Epithelial cell of esophagus (primary cell): ENCODE results near the gene ADAM19.

Experiments
- DNase-seq: peaks from one replicate; pipeline ENCODE4 v3.0.0; 2010; ENCODE audit warnings: low read depth
- H3K4me3 ChIP-seq: 2 replicates; pipeline ENCODE4 v1.5.1; 2011; ENCODE audit warnings: mild to moderate bottlenecking, low read length, control low read depth
- CTCF ChIP-seq: IDR thresholded peaks from 2 replicates; pipeline ENCODE4 v1.5.1; 2011; ENCODE audit warnings: low read depth, mild to moderate bottlenecking, low read length, control low read depth, inconsistent platforms; ENCODE audit not compliant: insufficient read depth; ENCODE audit errors: missing control alignments

ADAM19 gene

GRCh38 chr5:157469073-157469472 is 106.5 kb downstream of the ADAM19 start:
- no peak for DNase-seq
- TF ChIP-seq CTCF = no peak
- H3K4me3 ChIP-seq = no peak overlapping the region

GRCh38 chr5:157468293-157468965 is 107.1 kb downstream of the ADAM19 start:
- no peak for TF ChIP-seq CTCF
- DNase-seq = no peak
- no peak overlapping the region for H3K4me3 ChIP-seq

GRCh38 chr5:157464519-157465171 is 110.9 kb downstream of the ADAM19 start:
- no peak for TF ChIP-seq CTCF
- peak; percentile 98 for DNase-seq
- H3K4me3 ChIP-seq = peak overlapping the region; percentile 6

- peak; percentile 93 for DNase-seq
- TF ChIP-seq CTCF = no peak
- no peak overlapping the region for H3K4me3 ChIP-seq
Measured at GRCh38 chr5:157463621-157464518, 111.7 kb downstream of the ADAM19 start.

- no peak overlapping the region for H3K4me3 ChIP-seq
- no peak for TF ChIP-seq CTCF
- peak; percentile 73 for DNase-seq
Measured at GRCh38 chr5:157463081-157463480, 112.5 kb downstream of the ADAM19 start.

GRCh38 chr5:157460921-157461792 is 114.4 kb downstream of the ADAM19 start:
- no peak for TF ChIP-seq CTCF
- peak overlapping the region; percentile 75 for H3K4me3 ChIP-seq
- peak; percentile 94 for DNase-seq
